Natural killer cell (primary cell): ENCODE results near the gene TUT7. TPM values are rescaled to one million over a fixed set of nuclear protein-coding genes. Genes with fewer than 3 reads are reported as not detected.

Source experiments
- ATAC-seq, 3 donors: fragments of 150-1000 bp in 2 of 3; fragments of 200-7000 bp in 1 of 3; cut with Tn5 transposase; 1 replicate in 1 of 3; 2 replicates in 2 of 3; pipeline ENCODE4 v1.10.0; 2021; ENCODE audit warnings: mild to moderate bottlenecking in 2 of 3, moderate library complexity in 2 of 3
- DNase-seq, 2 donors: peaks; one replicate each; pipeline versions ENCODE4 v3.0.0 to v3.0.0-alpha.2; 2013 to 2021; ENCODE audit warnings: mixed read lengths in 1 of 2
- H3K27ac ChIP-seq: one replicate; pipeline ENCODE4 v1.5.1; 2013; ENCODE audit warnings: mild to moderate bottlenecking, low read length
- H3K27me3 ChIP-seq: one replicate; pipeline ENCODE4 v1.6.1; 2013; ENCODE audit warnings: low read length; ENCODE audit not compliant: control insufficient read depth, insufficient read depth
- H3K36me3 ChIP-seq: one replicate; pipeline ENCODE4 v1.6.1; 2013; ENCODE audit warnings: low read length; ENCODE audit not compliant: control insufficient read depth, insufficient read depth
- H3K4me1 ChIP-seq: one replicate; pipeline ENCODE4 v1.6.1; 2013; ENCODE audit warnings: low read length; ENCODE audit not compliant: control insufficient read depth, insufficient read depth
- H3K4me3 ChIP-seq: one replicate; pipeline ENCODE4 v1.5.1; 2013; ENCODE audit warnings: low read length
- H3K9me3 ChIP-seq: one replicate; pipeline ENCODE4 v1.6.1; 2013; ENCODE audit warnings: low read length; ENCODE audit not compliant: control insufficient read depth, insufficient read depth
- H3K27ac Mint-ChIP-seq, 2 donors: one replicate each; pipeline ENCODE4 v1.8.0; 2022; ENCODE audit warnings: mild to moderate bottlenecking in 2 of 2, mixed read lengths in 2 of 2, moderate library complexity in 1 of 2
- H3K27me3 Mint-ChIP-seq, 2 donors: one replicate each; pipeline ENCODE4 v1.8.0; 2022; ENCODE audit warnings: low read depth in 2 of 2, mixed read lengths in 2 of 2
- H3K36me3 Mint-ChIP-seq: one replicate; pipeline ENCODE4 v1.8.0; 2022; ENCODE audit warnings: mixed read lengths
- H3K4me1 Mint-ChIP-seq, 2 donors: one replicate each; pipeline ENCODE4 v1.8.0; 2022; ENCODE audit warnings: mixed read lengths in 2 of 2
- H3K4me3 Mint-ChIP-seq: one replicate; pipeline ENCODE4 v1.8.0; 2022; ENCODE audit warnings: mild to moderate bottlenecking, moderate library complexity, mixed read lengths
- H3K9me3 Mint-ChIP-seq, 2 donors: one replicate each; pipeline ENCODE4 v1.8.0; 2022; ENCODE audit warnings: mixed read lengths in 2 of 2
- WGBS: methylation state at CpG from one replicate; pipeline ENCODE4 v1.1.7; 2013; ENCODE audit warnings: missing lambda C conversion rate; ENCODE audit not compliant: insufficient coverage; 5-methylcytosine and 5-hydroxymethylcytosine counted together
- intact Hi-C: fragments of 100-400 bp; cut with micrococcal nuclease; formaldehyde crosslinking; loops from one replicate; pipeline ENCODE4 v1.14.2; 2022
- total RNA-seq, 4 donors: library from RNA; stranded (reverse); fragments of 120-200 nt in 1 of 4; gene quantifications; one replicate each; pipeline versions ENCODE4 v1.2.3 to v1.2.4, GENCODE V29; 2013 to 2022
- TF ChIP-seq, protein P1 (sequence below): fragments of 200-600 bp; IDR thresholded peaks from one replicate; pipeline ENCODE4 v1.8.0; 2022; ENCODE audit warnings: antibody characterized with exemption

The TUT7 gene
- total RNA-seq, 3 donors from 2014 or later (not counting 1 experiment from before 2014, with no cell fraction given) = 84.7 to 94.8 (median 85.6) TPM

GRCh38 chr9:86336058-86336457 lies 18.2 kb downstream of the TUT7 start:
- H3K4me1 Mint-ChIP-seq = peaks cover 37 to 42% of the 10 kb centered on the region in 2 donors
- ATAC-seq = no peak
- no peak for DNase-seq
- TF ChIP-seq, protein P1, sequence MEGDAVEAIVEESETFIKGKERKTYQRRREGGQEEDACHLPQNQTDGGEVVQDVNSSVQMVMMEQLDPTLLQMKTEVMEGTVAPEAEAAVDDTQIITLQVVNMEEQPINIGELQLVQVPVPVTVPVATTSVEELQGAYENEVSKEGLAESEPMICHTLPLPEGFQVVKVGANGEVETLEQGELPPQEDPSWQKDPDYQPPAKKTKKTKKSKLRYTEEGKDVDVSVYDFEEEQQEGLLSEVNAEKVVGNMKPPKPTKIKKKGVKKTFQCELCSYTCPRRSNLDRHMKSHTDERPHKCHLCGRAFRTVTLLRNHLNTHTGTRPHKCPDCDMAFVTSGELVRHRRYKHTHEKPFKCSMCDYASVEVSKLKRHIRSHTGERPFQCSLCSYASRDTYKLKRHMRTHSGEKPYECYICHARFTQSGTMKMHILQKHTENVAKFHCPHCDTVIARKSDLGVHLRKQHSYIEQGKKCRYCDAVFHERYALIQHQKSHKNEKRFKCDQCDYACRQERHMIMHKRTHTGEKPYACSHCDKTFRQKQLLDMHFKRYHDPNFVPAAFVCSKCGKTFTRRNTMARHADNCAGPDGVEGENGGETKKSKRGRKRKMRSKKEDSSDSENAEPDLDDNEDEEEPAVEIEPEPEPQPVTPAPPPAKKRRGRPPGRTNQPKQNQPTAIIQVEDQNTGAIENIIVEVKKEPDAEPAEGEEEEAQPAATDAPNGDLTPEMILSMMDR = no peak
- no peaks in the 10 kb centered on the region for H3K27me3 Mint-ChIP-seq
- H3K4me3 ChIP-seq = no peak overlapping the region
- no peaks in the 10 kb centered on the region for H3K9me3 ChIP-seq
- peaks cover 44% of the 10 kb centered on the region for H3K36me3 Mint-ChIP-seq
- H3K27me3 ChIP-seq = no peaks in the 10 kb centered on the region
- intact Hi-C loops = loop anchor here (5.0 kb wide), 2 partner anchors 54 to 394 kb away; partner anchors contain the start of genes ISCA1 and NAA35
- H3K4me1 ChIP-seq = peaks cover 13% of the 10 kb centered on the region
- H3K27ac ChIP-seq = no peak overlapping the region
- H3K36me3 ChIP-seq = peaks cover 67% of the 10 kb centered on the region
- peak overlapping the region; percentile 94 for H3K27ac Mint-ChIP-seq
- no peak overlapping the region for H3K4me3 Mint-ChIP-seq
- 100% methylated on average over 1 of the region's 1 CpG for WGBS
- H3K9me3 Mint-ChIP-seq = no peaks in the 10 kb centered on the region

GRCh38 chr9:86333651-86334050 lies 20.6 kb downstream of the TUT7 start:
- no peak overlapping the region for H3K27ac ChIP-seq
- ATAC-seq (no peak), DNase-seq (no peak)
- H3K9me3 ChIP-seq = no peaks in the 10 kb centered on the region
- H3K27ac Mint-ChIP-seq = peak overlapping the region in 1 of 2 donors; percentile 6
- peaks cover 58% of the 10 kb centered on the region for H3K36me3 ChIP-seq
- no peaks in the 10 kb centered on the region for H3K9me3 Mint-ChIP-seq
- TF ChIP-seq, protein P1 = no peak
- H3K4me1 Mint-ChIP-seq = peaks cover 37 to 44% of the 10 kb centered on the region in 2 donors
- WGBS = 100% methylated on average over 2 of the region's 2 CpGs
- peaks cover 12% of the 10 kb centered on the region for H3K4me1 ChIP-seq
- intact Hi-C loops = no loop called here
- H3K4me3 Mint-ChIP-seq = no peak overlapping the region
- H3K36me3 Mint-ChIP-seq = peaks cover 43% of the 10 kb centered on the region
- H3K27me3 ChIP-seq = no peaks in the 10 kb centered on the region
- no peaks in the 10 kb centered on the region for H3K27me3 Mint-ChIP-seq
- no peak overlapping the region for H3K4me3 ChIP-seq

- TF ChIP-seq, protein P1 = no peak
- DNase-seq = no peak
- Mint-ChIP-seq H3K4me1 (peaks cover 22 to 23% of the 10 kb centered on the region in 2 donors), H3K36me3 (peaks cover 37% of the 10 kb centered on the region), H3K4me3 (no peak overlapping the region), H3K27ac (peak overlapping the region; percentile 27 to 57), H3K9me3 (no peaks in the 10 kb centered on the region), H3K27me3 (no peaks in the 10 kb centered on the region)
- Histone ChIP-seq H3K27me3 (no peaks in the 10 kb centered on the region), H3K4me3 (no peak overlapping the region), H3K4me1 (peaks cover 5% of the 10 kb centered on the region), H3K9me3 (no peaks in the 10 kb centered on the region), H3K27ac (no peak overlapping the region), H3K36me3 (peaks cover 70% of the 10 kb centered on the region)
- peak in 2 of 3 donors; percentile 42 to 69 for ATAC-seq
- WGBS = 74% methylated on average over 4 of the region's 5 CpGs
- intact Hi-C loops = no loop called here
Observed at GRCh38 chr9:86330186-86330585, 24.0 kb downstream of the TUT7 start.

- no peak overlapping the region for H3K4me3 Mint-ChIP-seq
- Histone ChIP-seq H3K4me3 (no peak overlapping the region), H3K27ac (no peak overlapping the region), H3K4me1 (peaks cover 5% of the 10 kb centered on the region), H3K36me3 (peaks cover 71% of the 10 kb centered on the region), H3K27me3 (no peaks in the 10 kb centered on the region), H3K9me3 (no peaks in the 10 kb centered on the region)
- ATAC-seq (no peak), DNase-seq (no peak)
- H3K36me3 Mint-ChIP-seq = peaks cover 37% of the 10 kb centered on the region
- H3K9me3 Mint-ChIP-seq = no peaks in the 10 kb centered on the region
- H3K27me3 Mint-ChIP-seq = no peaks in the 10 kb centered on the region
- TF ChIP-seq, protein P1 = no peak
- WGBS = 100% methylated on average over 1 of the region's 1 CpG
- H3K4me1 Mint-ChIP-seq = peaks cover 22 to 23% of the 10 kb centered on the region in 2 donors
- peak overlapping the region; percentile 27 to 57 for H3K27ac Mint-ChIP-seq
- intact Hi-C loops = no loop called here
Observed at GRCh38 chr9:86329649-86330048, 24.6 kb downstream of the TUT7 start.
